Fibroblast of skin of right quadriceps (primary cell): ENCODE data around the gene SLC25A4.

Experiments
- DNase-seq: peaks from one replicate; pipeline ENCODE4 v3.0.0-alpha.2; 2013

The SLC25A4 gene

GRCh38 chr4:185122681-185123345, 20.3 kb upstream of the SLC25A4 start:
- DNase-seq, result no peak

DNA sequence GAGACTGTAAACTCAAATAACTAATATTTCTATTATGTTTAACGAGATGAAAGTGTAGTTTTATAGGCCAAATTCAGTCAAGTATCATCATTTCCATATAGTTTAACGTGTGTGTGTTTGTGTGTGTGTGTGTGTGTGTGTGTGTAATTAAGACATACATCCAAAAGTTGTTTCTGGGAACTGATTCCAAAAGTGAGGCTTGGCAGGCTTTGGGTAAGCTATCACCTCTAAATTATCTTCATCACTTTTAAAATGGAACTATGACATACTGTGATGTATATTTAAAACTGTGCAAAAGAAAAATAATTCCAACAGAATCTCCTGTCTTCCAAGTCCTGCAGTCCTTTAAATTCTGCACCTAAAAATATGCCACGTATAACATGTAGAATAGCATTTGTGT, 19.1 kb upstream of the SLC25A4 start:
- no peak for DNase-seq

DNA sequence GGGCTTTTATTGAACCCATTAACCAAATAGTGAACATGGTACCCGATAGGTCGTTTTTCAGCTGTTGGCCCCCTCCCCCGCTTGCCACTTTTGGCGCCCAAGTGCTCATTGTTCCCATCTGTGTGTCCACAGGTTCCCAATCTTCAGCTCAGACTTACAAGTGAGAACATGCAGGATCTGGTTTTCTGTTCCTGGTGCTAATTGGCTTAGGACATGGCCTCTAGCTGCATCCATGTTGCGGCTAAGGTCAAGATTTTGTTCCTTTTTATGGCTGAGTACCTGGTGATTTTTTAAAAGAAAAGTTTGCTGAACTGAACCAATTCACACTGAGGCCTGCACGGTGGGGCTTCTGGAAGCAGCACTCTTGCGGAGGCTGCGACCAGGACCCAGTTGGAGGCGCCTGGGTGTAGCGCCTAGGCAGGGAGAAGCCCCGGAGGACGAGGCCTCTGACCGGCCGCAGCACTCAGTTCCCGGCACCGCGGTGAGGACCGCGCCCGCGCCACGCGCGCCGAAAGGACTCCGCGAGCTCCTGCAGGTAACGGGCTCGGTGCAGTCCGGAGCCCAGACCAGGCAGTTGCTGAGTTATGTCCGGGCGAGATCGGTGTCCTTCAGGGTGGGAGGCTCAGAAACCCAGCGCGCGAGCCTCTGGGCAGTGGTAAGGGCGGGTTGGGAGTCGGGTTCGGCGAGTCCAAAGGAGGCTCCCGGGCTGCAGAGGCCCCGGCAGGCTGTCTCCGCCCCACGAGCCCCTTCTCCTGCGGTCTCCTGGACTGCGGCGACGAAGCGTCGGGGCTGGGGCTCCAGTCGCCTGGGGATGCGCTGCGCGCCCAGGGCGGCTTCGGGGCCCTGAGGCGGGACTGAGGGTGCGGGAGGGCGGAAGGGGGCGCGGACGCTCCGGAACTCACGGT, 15.8 kb upstream of the SLC25A4 start:
- DNase-seq, result no peak

DNA sequence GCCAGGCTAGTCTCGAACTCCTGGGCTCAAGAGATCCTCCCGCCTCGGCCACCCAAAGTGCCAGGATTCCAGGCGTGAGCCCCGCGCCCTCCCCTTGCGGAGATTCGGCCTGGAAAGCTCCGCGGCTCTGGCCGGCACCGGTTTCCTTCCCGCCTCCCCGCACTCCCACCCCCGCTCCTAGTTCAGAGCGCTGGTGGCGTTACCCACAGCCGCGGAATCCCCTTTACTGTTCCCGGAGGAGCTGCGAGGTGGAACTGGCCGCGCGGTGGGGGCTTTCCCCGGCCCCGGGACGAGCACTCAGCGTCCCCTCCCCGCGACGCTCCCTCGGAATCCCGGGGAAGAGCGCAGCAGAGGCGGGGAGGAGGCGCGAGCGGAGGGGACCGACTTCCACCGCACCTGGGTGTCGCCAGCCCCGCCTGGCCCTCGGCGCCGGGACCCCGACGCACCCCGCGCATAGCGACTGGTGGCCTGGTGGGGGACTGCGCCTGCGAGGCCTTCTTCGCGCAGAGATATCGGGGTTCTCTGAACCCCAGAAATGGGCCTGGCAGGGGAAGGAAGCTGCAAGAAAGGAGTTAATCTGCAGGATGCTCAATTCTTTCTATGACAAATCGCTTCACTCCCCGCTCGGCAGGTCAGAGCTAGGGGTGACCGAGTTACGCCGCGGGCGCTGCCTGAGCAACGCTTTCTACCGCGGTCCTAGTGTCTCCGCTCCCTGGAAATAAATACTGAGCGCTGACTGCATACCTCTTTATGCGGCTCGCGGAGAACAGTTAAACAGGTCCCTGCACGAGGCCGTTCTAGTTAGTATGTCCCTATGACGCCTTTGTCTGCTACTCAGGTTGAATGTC, 14.6 kb upstream of the SLC25A4 start:
- no peak for DNase-seq

GRCh38 chr4:185134307-185134869, 8.7 kb upstream of the SLC25A4 start:
- DNase-seq, result peak; percentile 43

DNA sequence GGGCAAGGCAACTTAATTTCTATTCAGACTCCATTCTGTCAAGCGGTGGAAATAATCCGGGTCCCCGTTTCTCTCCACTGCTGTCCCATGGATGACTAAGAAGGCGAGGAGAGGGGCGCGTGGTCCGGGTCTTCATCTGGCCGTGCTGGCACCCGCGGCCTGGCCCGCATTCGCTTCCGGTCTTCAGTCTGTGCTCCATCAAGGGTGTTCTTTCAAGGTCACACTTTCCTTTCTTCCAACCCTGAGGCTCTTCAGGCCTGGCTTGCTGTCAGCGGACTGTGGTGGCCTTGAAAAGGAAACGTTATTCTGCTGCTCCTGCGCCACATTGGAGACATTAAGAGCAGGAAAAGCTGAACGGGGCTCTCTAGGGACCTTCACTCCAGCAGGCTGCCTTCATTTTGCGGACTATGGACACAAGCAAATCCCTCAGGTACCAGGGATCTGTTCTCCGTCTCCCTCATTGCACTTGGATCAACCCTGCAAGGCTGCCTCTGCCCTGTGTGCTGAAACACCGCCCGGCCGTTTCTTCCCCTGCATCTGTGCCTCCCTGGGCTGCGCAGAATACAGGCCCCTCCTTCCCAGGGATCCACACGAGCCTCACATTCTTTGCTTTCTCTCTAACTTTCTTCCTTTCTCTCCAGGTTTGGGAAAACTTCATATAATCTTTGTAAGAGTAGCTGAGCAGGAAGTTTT, 5.7 kb upstream of the SLC25A4 start:
- DNase-seq, result no peak

DNA sequence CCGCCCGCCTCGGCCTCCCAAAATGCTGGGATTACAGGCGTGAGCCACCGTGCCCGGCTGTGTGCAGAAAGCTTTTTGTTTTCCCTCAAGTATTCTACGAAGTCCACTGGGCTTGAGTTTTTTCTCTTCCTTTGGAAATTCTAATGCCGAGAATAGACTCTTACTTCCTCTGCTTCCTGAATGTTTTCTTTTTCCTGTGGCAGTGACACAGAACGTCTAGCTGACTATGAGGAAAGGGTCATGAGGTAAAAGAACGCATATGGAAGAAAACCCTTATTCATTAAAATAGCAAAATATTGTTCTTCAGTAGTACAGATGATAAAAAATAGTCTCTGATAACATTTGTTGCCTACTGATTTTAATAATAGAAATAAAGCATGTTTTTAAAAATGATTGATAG, 4.9 kb upstream of the SLC25A4 start:
- DNase-seq, result no peak

GRCh38 chr4:185139736-185140135, 3.3 kb upstream of the SLC25A4 start:
- no peak for DNase-seq

GRCh38 chr4:185141777-185142176, 1.3 kb upstream of the SLC25A4 start:
- DNase-seq, result no peak

DNA sequence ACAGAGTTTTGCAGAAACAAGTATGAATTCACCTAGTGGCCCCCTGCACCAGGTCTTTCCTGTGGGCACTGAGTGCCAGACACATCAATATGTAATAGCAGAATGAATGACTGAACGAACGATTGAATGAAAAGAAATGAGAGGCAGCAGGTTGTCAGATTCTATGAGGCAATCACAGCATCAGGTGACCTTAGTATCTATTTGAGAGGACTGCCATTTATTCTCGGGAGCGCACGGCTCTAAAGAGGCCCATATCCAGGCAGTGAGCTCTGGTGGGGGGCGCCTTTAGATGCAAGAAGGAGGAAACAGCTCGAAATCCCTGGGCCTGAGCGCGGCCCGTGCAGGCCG, 528 bp upstream of the SLC25A4 start:
- DNase-seq, result no peak

DNA sequence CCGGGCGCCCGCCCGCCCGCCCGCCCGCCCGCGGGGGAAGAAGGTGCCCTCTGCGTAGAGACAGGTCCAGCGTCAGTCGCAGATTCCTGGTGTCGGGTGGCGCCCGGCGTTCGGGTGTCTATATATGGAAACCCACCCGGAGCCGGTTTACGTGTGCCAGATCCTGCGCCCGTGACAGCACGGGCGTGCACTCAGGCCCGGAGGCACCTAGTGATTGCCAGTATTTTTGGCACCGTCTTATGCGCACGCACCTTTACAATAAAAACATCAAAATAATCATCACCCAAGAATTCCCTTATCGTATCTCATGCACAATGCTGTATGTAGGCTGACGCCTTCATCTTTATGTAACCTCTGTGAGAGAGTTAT, 519 bp downstream of the SLC25A4 start:
- no peak for DNase-seq

GRCh38 chr4:185144601-185145240, 1.7 kb downstream of the SLC25A4 start:
- no peak for DNase-seq

- no peak for DNase-seq
These were observed 2.5 kb downstream of the SLC25A4 start for GRCh38 chr4:185145572-185145971.

- DNase-seq, result no peak
These were observed 6.3 kb downstream of the SLC25A4 start for GRCh38 chr4:185149392-185149791.

- DNase-seq, result no peak
These were observed 8.2 kb downstream of the SLC25A4 start for GRCh38 chr4:185151296-185151695.

DNA sequence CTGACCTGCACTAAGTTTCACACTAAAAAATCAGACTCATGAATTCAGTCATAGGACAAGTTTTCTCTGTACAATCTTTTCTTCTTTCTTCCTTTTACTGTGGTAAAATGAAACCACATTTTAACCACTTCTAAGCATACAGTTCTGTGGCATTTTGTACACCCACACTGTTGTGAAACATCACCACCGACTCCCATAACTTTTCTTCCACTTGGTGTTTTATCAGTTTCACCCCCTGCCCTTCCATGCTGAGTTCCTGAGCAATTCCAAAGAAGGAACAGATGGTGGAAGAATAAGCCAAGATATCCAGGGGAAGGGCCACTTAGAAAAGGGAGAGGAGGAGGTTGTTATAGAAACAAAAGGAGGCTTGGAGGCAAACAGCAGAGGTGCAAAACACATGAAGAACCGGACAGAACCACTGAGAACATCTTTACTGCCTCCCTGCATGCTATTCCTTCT, 22.6 kb downstream of the SLC25A4 start:
- peak; percentile 73 for DNase-seq

DNA sequence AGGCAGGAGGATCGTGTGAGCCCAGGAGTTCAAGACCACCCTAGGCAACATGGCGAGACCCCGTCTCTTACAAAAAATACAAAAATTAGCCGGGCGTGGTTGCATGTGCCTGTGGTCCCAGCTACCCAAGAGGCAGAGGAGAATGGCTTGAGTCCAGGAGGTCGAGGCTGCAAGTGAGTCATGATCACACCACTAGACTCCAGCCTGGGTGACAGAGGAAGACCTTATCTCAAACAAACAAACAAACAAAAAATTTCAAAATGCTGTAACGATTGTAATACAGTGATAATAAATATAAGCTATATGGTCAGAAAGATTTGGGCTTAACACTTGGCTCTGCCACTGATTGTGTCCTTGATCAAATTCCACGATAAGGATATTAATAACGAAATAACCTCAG, 24.2 kb downstream of the SLC25A4 start:
- DNase-seq, result no peak

DNA sequence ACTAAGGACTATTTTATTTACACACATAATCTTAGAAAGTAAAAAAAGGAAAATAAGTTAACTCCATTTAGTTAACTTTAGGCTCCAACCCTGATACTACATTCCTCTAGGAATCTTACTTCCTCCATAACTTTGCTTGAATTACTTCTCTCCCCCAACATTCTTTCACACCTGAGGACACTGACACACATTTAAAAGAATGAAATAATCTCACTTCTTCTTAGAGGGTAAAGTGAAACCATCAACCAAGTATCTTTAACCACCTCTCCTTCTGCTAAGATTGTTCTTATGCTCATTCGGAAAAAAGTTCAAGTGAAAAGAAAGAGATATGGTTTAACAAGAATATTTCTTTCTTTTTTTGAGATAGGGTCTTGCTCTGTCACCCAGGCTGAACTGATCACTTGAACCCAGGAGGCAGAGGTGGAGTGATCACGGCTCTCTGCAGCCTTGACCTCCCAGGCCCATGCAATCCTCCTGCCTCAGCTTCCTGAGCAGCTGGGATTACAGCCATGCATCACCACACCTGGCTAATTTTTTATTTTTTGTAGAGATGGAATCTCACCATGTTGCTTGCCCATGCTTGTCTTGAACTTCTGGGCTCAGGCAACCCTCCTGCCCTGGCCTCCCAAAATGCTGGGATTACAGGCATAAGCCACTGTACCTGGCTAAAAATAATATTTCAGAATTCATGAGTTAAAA, 28.5 kb downstream of the SLC25A4 start:
- no peak for DNase-seq

DNA sequence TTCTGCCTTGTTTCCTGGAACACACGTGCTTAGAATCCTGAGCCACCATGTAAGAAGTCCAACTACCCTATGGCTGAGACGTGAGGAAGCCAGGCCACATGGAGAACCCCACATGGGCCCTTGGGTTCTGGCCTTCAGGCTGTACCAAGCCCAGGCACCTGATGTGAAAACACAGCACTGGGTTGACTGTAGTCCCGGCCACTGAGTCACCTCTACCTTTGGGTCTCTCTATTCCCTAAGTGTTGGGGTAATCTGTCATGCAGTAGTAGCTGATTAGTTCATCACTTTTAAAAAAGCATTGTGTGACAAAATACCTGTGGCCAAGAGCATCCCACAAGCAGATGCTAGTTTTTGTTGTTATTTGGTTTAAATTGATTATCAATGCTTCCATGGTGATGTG, 36.4 kb downstream of the SLC25A4 start:
- DNase-seq, result no peak

- no peak for DNase-seq
These were observed 39.2 kb downstream of the SLC25A4 start for GRCh38 chr4:185182239-185182638.

GRCh38 chr4:185183622-185184281, 40.7 kb downstream of the SLC25A4 start:
- DNase-seq, result peak; percentile 84
